Measurements from ENCODE around the gene FAM89A. TPM values are rescaled to one million over a fixed set of nuclear protein-coding genes. Genes with fewer than 3 reads are reported as not detected.

Gene FAM89A
- total and polyA plus RNA-seq, 2 donors (not counting 3 experiments of a cell fraction or from before 2014, with no cell fraction given): 21.0 to 24.0 TPM

GRCh38 chr1:231026576-231026975, 13.5 kb downstream of the FAM89A start:
- DNase-seq (ENCODE audit: low read depth, low spot score) (no peak), FAIRE-seq (no peak)
- no peaks in the 10 kb centered on the region for H4K20me1 ChIP-seq (replicated peaks; ENCODE audit: control insufficient read depth, extremely low read depth, insufficient read depth, low read length)
- H3K4me3 ChIP-seq (replicated peaks in 1 of 3; ENCODE audit: insufficient read depth in 1 of 3, low read depth in 1 of 3, low read length in 3 of 3): no peak overlapping the region
- intact Hi-C loops (cut with micrococcal nuclease): loop anchor here (5.0 kb wide), 2 partner anchors 81 to 136 kb away; partner anchors contain the start of gene TRIM67
- dilution Hi-C loops (cut with MboI; ENCODE audit: extremely low pct_ligation_motif_present, low sequenced_read_pairs): no loop called here
- no peak overlapping the region for H2AFZ ChIP-seq (ENCODE audit: low read depth, low read length)
- no peak overlapping the region for H3K9ac ChIP-seq (replicated peaks; ENCODE audit: extremely low read depth, insufficient read depth, low read length)
- TF ChIP-seq, protein P1, sequence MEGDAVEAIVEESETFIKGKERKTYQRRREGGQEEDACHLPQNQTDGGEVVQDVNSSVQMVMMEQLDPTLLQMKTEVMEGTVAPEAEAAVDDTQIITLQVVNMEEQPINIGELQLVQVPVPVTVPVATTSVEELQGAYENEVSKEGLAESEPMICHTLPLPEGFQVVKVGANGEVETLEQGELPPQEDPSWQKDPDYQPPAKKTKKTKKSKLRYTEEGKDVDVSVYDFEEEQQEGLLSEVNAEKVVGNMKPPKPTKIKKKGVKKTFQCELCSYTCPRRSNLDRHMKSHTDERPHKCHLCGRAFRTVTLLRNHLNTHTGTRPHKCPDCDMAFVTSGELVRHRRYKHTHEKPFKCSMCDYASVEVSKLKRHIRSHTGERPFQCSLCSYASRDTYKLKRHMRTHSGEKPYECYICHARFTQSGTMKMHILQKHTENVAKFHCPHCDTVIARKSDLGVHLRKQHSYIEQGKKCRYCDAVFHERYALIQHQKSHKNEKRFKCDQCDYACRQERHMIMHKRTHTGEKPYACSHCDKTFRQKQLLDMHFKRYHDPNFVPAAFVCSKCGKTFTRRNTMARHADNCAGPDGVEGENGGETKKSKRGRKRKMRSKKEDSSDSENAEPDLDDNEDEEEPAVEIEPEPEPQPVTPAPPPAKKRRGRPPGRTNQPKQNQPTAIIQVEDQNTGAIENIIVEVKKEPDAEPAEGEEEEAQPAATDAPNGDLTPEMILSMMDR (IDR thresholded peaks at IDR 0.05; ENCODE audit: extremely low read depth in 1 of 2, insufficient read depth in 1 of 2, low read depth in 1 of 2, low read length in 2 of 2): no peak
- TF ChIP-seq EZH2 (IDR thresholded peaks at IDR 0.05; ENCODE audit: borderline replicate concordance, low read depth, low read length, severe bottlenecking) (no peak), GATA2 (IDR thresholded peaks at IDR 0.05; ENCODE audit: insufficient read depth, insufficient read length, low read depth, low read length) (no peak), FOS (IDR thresholded peaks at IDR 0.05; ENCODE audit: borderline replicate concordance, insufficient read depth, low read length) (no peak), POLR2A (IDR thresholded peaks at IDR 0.05; ENCODE audit: low read depth, low read length) (no peak), MYC (IDR thresholded peaks at IDR 0.05; ENCODE audit: low read depth, low read length) (no peak), JUN (IDR thresholded peaks at IDR 0.05; ENCODE audit: borderline replicate concordance, insufficient read depth, insufficient read length, low read depth) (no peak), POLR2AphosphoS5 (IDR thresholded peaks at IDR 0.05; ENCODE audit: insufficient read depth, low read depth, low read length) (no peak)
- TF ChIP-seq, protein P2, sequence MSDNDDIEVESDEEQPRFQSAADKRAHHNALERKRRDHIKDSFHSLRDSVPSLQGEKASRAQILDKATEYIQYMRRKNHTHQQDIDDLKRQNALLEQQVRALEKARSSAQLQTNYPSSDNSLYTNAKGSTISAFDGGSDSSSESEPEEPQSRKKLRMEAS (IDR thresholded peaks at IDR 0.05; ENCODE audit: insufficient read depth, insufficient read length): no peak
- no peaks in the 10 kb centered on the region for H3K9me1 ChIP-seq (replicated peaks; ENCODE audit: control insufficient read depth, extremely low read depth, insufficient read depth, low read length)
- peaks cover 16% of the 10 kb centered on the region for H3K4me1 ChIP-seq (ENCODE audit: control insufficient read depth, extremely low read depth, insufficient read depth, low read length)
- H3K4me2 ChIP-seq (ENCODE audit: insufficient read depth, low read length): no peak overlapping the region
- H3K9me3 ChIP-seq (replicated peaks; ENCODE audit: control insufficient read depth, insufficient read depth, low read length): no peaks in the 10 kb centered on the region
- CTCF ChIA-PET: no interaction called here
- BruUV-seq (replicated peaks): no TSS peak
- H3K79me2 ChIP-seq (ENCODE audit: control insufficient read depth, insufficient read depth, low read length): no peaks in the 10 kb centered on the region
- no peaks in the 10 kb centered on the region for H3K27me3 ChIP-seq (ENCODE audit: control insufficient read depth in 2 of 2, insufficient read depth in 2 of 2, low read length in 2 of 2)
- POLR2A ChIA-PET: no interaction called here
- no peak overlapping the region for H3K27ac ChIP-seq (ENCODE audit: insufficient read depth, low read depth, low read length)
- H3K36me3 ChIP-seq (ENCODE audit: control insufficient read depth in 2 of 2, extremely low read depth in 1 of 2, insufficient read depth in 2 of 2, low read length in 2 of 2): no peaks in the 10 kb centered on the region

Data from endothelial cell of umbilical vein (primary cell).